IMR-90 (cell line): ENCODE results near the gene LSM14B.

ENCODE experiments used
- BHLHE40 ChIP-seq: fragments of 150-350 bp; IDR thresholded peaks from 2 replicates; pipeline ENCODE4 v1.6.1; 2016; ENCODE audit warnings: mild to moderate bottlenecking, low read depth, low read length
- CEBPB ChIP-seq: IDR thresholded peaks from 2 replicates; pipeline ENCODE4 v1.6.1; 2012; ENCODE audit warnings: low read depth, low read length, improper control_type of control experiment
- CTCF ChIP-seq: conservative IDR thresholded peaks from 2 replicates; pipeline ENCODE4 v1.5.1; 2012; ENCODE audit warnings: mild to moderate bottlenecking, low read depth, low read length, improper control_type of control experiment
- FOS ChIP-seq: fragments of 150-350 bp; IDR thresholded peaks from 2 replicates; pipeline ENCODE4 v1.6.1; 2016; ENCODE audit warnings: low read depth, low read length
- MAFK ChIP-seq: IDR thresholded peaks from 2 replicates; pipeline ENCODE4 v1.6.1; 2012; ENCODE audit warnings: low read depth, low read length, improper control_type of control experiment
- MXI1 ChIP-seq: IDR thresholded peaks from 2 replicates; pipeline ENCODE4 v1.6.1; 2012; ENCODE audit warnings: low read depth, mild to moderate bottlenecking, low read length, moderate library complexity, borderline replicate concordance
- NFE2L2 ChIP-seq: fragments of 150-350 bp; IDR thresholded peaks from 2 replicates; pipeline ENCODE4 v1.6.1; 2016; ENCODE audit warnings: low read depth, mild to moderate bottlenecking, low read length
- POLR2A ChIP-seq: IDR thresholded peaks from 2 replicates; pipeline ENCODE4 v1.6.1; 2012; ENCODE audit warnings: mild to moderate bottlenecking, low read depth, low read length
- RAD21 ChIP-seq: IDR thresholded peaks from 2 replicates; pipeline ENCODE4 v1.6.1; 2012; ENCODE audit warnings: low read length, improper control_type of control experiment
- RCOR1 ChIP-seq: IDR thresholded peaks from 2 replicates; pipeline ENCODE4 v1.6.1; 2012; ENCODE audit warnings: mild to moderate bottlenecking, low read length, improper control_type of control experiment; ENCODE audit not compliant: insufficient replicate concordance
- SMC3 ChIP-seq: fragments of 150-350 bp; IDR thresholded peaks from 2 replicates; pipeline ENCODE4 v1.6.1; 2016; ENCODE audit warnings: low read depth, mild to moderate bottlenecking, antibody characterized with exemption, low read length, moderate library complexity
- USF2 ChIP-seq: fragments of 150-350 bp; IDR thresholded peaks from 2 replicates; pipeline ENCODE4 v1.6.1; 2017; ENCODE audit warnings: mild to moderate bottlenecking, antibody characterized with exemption, low read length, low read depth

GRCh38 chr20:62178316-62179161 is 56.3 kb downstream of the LSM14B start:
- TF ChIP-seq CTCF (no peak), FOS (no peak), MXI1 (no peak), POLR2A (no peak), RAD21 (no peak), BHLHE40 (no peak), RCOR1 (no peak), SMC3 (no peak), MAFK (no peak), CEBPB (no peak), NFE2L2 (no peak), USF2 (no peak)
